ENCODE results near the gene CREBRF. TPM values are rescaled to one million over a fixed set of nuclear protein-coding genes. Genes with fewer than 3 reads are reported as not detected.

Gene CREBRF
- total and polyA plus RNA-seq, 2 of the 8 experiments (the other 6 are each of a cell fraction or from before 2014, with no cell fraction given), result 1.2 to 4.7 TPM

- no peak overlapping the region for H3K56ac ChIP-seq (replicated peaks; ENCODE audit: insufficient read length, low read depth, low read length)
- TF ChIP-seq ATF2 (IDR thresholded peaks at IDR 0.05; ENCODE audit: low read length) (no peak), SIX5 (IDR thresholded peaks at IDR 0.05; ENCODE audit: low read depth, low read length) (no peak), BRCA1 (IDR thresholded peaks at IDR 0.05; ENCODE audit: low read depth, low read length) (no peak)
- H3K4me3 ChIP-seq (ENCODE audit: extremely low read depth in 1 of 4, insufficient read depth in 2 of 4, low read depth in 3 of 4, low read length in 4 of 4), result no peak overlapping the region
- H4K91ac ChIP-seq (replicated peaks; ENCODE audit: insufficient read length, low read length), result no peak overlapping the region
- H3K79me2 ChIP-seq (ENCODE audit: control insufficient read depth in 1 of 2, insufficient read depth in 2 of 2, low read length in 2 of 2), result peaks cover 3 to 45% of the 10 kb centered on the region in 2 experiments; a peak in 2 of 4 replicates
- CTCF ChIA-PET (ENCODE audit: partially characterized antibody), result interaction anchor here (1.6 to 1.7 kb wide), 2 partner anchors 10 to 14 kb away, joined by 4 to 5 read pairs; no protein-coding TSS in a partner anchor
- H3K23me2 ChIP-seq (ENCODE audit: low read depth, low read length), result no peaks in the 10 kb centered on the region
- H2AK5ac ChIP-seq (ENCODE audit: low read depth, low read length), result peak overlapping the region; percentile 65; the same call in 1 of the 2 replicates
- H2AFZ ChIP-seq (ENCODE audit: low read length), result no peak overlapping the region
- H3K36me3 ChIP-seq (ENCODE audit: control insufficient read depth in 2 of 4, insufficient read depth in 4 of 4, low read length in 3 of 4), result peaks cover 0 to 6% (median 6%) of the 10 kb centered on the region in 4 experiments; a peak in 2 of 8 replicates
- H3K27me3 ChIP-seq (replicated peaks in 1 of 4; ENCODE audit: control insufficient read depth in 3 of 4, extremely low read depth in 1 of 4, insufficient read depth in 3 of 4, low read length in 3 of 4), result no peaks in the 10 kb centered on the region
- H2BK15ac ChIP-seq (ENCODE audit: low read length), result no peak overlapping the region
- FAIRE-seq (no peak), DNase-seq (ENCODE audit: low read depth in 1 of 2, low spot score in 2 of 2) (no peak)
- no peak overlapping the region for H3K14ac ChIP-seq (ENCODE audit: insufficient read length)
- H3K4me2 ChIP-seq (ENCODE audit: insufficient read depth in 1 of 2, low read depth in 2 of 2, low read length in 2 of 2), result no peak overlapping the region
- H4K8ac ChIP-seq (ENCODE audit: extremely low read depth, insufficient read depth, low read length), result no peak overlapping the region
- H4K5ac ChIP-seq (ENCODE audit: insufficient read length, low read depth, low read length), result no peak overlapping the region
- H2BK12ac ChIP-seq (ENCODE audit: low read depth, low read length), result no peak overlapping the region
- H3K4me1 ChIP-seq (replicated peaks in 1 of 4; ENCODE audit: control insufficient read depth in 3 of 4, insufficient read depth in 4 of 4, low read length in 3 of 4), result peaks cover 0 to 6% (median 1%) of the 10 kb centered on the region in 4 experiments; a peak in 2 of 7 replicates
- POLR2A ChIA-PET (ENCODE audit: partially characterized antibody), result no interaction called here
- H3K23ac ChIP-seq (ENCODE audit: insufficient read length), result no peak overlapping the region
- no peak overlapping the region for H2BK20ac ChIP-seq (ENCODE audit: low read length)
- H3K79me1 ChIP-seq (ENCODE audit: low read depth, low read length), result peaks cover 3% of the 10 kb centered on the region; the same call in 1 of the 2 replicates
- H3K9me3 ChIP-seq (ENCODE audit: insufficient read depth in 2 of 2, low read depth in 1 of 2, low read length in 1 of 2), result no peaks in the 10 kb centered on the region
- no peak overlapping the region for H3K27ac ChIP-seq (ENCODE audit: low read depth, low read length)
- no peak overlapping the region for H2BK120ac ChIP-seq (replicated peaks; ENCODE audit: low read depth, low read length)
- 91% methylated on average over 4 of the region's 4 CpGs; no CpG with 5 or more reads in 1 of the 2 experiments for WGBS, 2 experiments (ENCODE audit: extremely low coverage in 1 of 2, insufficient coverage in 1 of 2, insufficient read length in 1 of 2, insufficient replicate concordance in 2 of 2, low coverage in 1 of 2, low lambda C conversion rate in 2 of 2, missing lambda C conversion rate in 1 of 2)
- H3K9ac ChIP-seq (replicated peaks in 1 of 4; ENCODE audit: extremely low read depth in 1 of 4, low read depth in 3 of 4, low read length in 3 of 4), result no peak overlapping the region
- no peak overlapping the region for H3K4ac ChIP-seq (replicated peaks; ENCODE audit: insufficient read length, low read depth, low read length)
- no peak overlapping the region for H3K18ac ChIP-seq (ENCODE audit: extremely low read depth, low read length)
- 0 out of 2 replicates have a peak overlapping the region, but pooled peaks have one; percentile 24 for H2BK5ac ChIP-seq (ENCODE audit: low read depth, low read length)
- H4K20me1 ChIP-seq (replicated peaks in 1 of 2; ENCODE audit: control insufficient read depth in 1 of 2, insufficient read depth in 2 of 2, low read length in 2 of 2), result peaks cover 0 to 4% of the 10 kb centered on the region in 2 experiments
These were observed 37.8 kb upstream of the CREBRF start for GRCh38 chr5:173018358-173018757.

Data from H1 (cell line).